DMS 273 (cell line): Measurements from ENCODE around the gene NOC2L.
"Not testable (repeated sequence)": the region's sequence is repeated elsewhere in the genome, so short reads cannot be mapped to it uniquely, and the experiment has no call there.

Source experiments
- DNase-seq: peaks from one replicate; lab custom pipeline; 2025; ENCODE audit not compliant: unreplicated experiment; lab: John Stamatoyannopoulos, UW

NOC2L gene

GRCh38 chr1:907611-908451, 51.2 kb downstream of the NOC2L start:
- no peak for DNase-seq

DNA sequence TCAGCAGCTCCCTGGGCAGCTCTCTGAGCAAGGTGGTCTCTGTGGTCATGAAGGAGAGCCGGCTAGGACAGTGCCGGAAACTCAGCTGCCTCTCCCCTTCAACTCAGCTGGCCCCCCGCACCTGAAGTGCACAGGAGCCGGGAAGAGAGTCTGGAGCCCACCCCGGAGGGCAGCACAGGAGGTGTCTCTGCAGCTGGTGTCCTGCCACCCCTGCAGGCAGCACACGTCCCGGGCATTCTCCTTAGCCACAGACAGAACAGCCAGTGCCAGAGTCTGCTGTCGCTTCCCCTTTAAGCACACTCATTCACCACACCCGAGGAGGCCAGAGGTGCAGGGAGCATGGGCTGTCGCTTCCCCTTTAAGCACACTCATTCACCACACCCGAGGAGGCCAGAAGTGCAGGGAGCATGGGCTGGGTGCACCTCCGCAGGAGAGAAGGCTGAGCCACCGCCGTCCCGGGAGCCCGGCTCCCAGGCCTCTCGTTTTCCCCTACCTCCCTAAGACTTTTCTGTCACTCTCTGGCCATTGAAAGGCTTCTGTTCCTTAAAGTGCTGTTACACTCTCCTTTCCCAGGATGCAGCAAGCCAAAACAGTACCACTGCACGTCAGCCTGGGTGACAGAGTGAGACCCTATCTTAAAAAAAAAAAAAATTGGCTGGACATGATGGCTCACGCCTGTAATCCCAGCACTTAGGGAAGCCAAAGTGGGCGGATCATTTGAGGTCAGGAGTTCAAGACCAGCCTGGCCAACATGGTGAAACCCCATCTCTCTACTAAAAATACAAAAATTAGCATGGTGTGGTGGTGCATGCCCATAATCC, 52.2 kb downstream of the NOC2L start:
- DNase-seq = no peak

- DNase-seq = no peak
Observed at GRCh38 chr1:905811-906599, 53.1 kb downstream of the NOC2L start.

GRCh38 chr1:905071-905749, 53.8 kb downstream of the NOC2L start:
- no peak for DNase-seq

DNA sequence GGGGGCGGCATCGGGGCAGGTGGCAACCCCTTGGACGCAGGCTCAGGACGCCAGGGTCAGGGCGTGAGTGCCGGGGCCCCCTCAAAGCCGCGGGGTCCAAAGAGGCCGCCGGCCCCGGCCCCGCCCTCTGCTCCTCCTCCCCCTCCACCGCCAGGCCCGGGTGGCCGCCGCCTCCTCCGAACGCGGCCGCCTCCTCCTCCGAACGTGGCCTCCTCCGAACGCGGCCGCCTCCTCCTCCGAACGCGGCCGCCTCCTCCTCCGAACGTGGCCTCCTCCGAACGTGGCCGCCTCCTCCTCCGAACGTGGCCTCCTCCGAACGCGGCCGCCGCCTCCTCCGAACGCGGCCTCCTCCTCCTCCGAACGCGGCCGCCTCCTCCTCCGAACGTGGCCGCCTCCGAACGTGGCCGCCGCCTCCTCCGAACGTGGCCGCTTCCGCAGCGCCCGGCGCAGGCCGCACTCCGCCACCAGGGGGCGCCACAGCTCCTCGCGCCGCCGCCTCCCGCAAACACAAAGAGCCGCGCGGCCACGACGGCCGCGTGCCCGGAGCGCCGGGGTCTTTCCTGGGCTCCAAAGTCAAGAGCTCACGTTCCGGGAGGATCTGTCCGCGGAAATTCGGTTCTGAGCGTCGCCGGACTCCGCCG, 54.6 kb downstream of the NOC2L start:
- peak; percentile 92 for DNase-seq

GRCh38 chr1:903721-904271, 55.3 kb downstream of the NOC2L start:
- DNase-seq = no peak

- no peak for DNase-seq
Observed at GRCh38 chr1:903305-903704, 55.8 kb downstream of the NOC2L start.

- no peak for DNase-seq
Observed at GRCh38 chr1:902802-903201, 56.3 kb downstream of the NOC2L start.

DNA sequence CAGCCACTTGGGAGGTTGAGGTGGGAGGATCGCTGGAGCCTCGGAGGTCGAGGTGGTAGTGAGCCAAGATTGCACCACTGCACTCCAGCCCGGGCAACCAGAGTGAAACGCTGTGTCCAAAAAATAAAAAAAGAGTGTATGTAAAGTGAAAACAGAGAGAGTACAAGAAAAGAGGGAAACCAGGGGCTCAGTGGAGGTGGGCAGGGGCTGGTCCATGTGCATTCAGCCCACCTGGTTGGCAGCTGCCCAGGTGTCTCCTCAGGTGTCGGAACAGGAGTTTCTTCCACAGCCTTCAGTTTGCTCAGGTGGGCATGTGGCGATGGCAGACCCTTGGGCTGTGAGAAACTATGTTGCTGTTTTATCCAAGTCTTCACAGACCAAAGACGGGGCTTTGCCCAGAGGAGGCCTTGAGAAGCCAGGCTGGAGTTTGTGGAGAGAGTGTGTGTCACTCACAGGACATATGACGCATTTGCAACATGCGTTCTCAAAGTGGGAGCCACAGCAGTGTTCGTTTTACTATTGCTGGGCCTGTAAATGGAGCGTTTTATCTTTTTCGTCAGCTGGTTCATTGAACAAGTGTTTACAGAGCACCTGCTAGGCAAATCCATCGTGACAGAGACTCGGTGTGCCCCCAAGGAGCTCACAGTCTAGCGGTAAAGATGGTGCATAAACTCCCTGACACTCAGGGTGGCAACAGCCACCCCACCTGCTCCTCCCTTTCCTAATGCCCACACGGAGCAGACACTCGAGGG, 57.8 kb downstream of the NOC2L start:
- no peak for DNase-seq

- no peak for DNase-seq
Observed at GRCh38 chr1:899636-900317, 59.3 kb downstream of the NOC2L start.

DNA sequence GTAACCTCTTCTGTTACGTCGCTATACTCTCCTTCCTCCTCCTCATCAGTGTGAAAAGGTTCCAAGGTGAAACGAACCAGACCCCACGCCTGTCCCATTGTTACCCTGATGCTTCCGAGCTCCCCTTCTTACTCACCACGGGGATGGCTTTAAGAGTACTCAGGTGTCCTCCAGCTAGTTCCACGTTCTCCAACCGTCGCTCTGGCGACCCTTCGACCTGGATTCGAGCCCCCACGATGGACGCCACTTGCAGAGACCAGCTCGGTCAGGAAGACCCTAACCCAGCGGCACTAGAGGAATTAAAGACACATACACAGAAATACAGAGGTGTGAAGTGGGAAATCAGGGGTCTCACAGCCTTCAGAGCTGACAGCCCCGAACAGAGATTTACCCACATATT, 61.1 kb downstream of the NOC2L start:
- DNase-seq = not testable (repeated sequence)

GRCh38 chr1:897226-897625, 61.8 kb downstream of the NOC2L start:
- no peak for DNase-seq
